ENCODE results near the gene E4F1.

E4F1 gene

GRCh38 chr16:2233872-2234812 lies 10.8 kb downstream of the E4F1 start:
- H3K36me3 ChIP-seq (ENCODE audit: control insufficient read depth in 1 of 2, insufficient read depth in 2 of 2, low read length in 2 of 2): peaks cover 24 to 70% of the 10 kb centered on the region in 2 donors

GRCh38 chr16:2234813-2235170 lies 11.4 kb downstream of the E4F1 start:
- peaks cover 0 to 20% of the 10 kb centered on the region in 2 donors for H3K4me1 ChIP-seq (ENCODE audit: control insufficient read depth in 1 of 2, insufficient read depth in 2 of 2, low read length in 2 of 2)
- no peak overlapping the region for H3K4me3 ChIP-seq (ENCODE audit: low read depth in 1 of 2, low read length in 2 of 2)
- no peaks in the 10 kb centered on the region for H3K27me3 ChIP-seq (ENCODE audit: low read depth, low read length)
- no peaks in the 10 kb centered on the region for H3K9me3 ChIP-seq (ENCODE audit: control insufficient read depth in 1 of 2, low read length in 2 of 2)
- peaks cover 17 to 64% of the 10 kb centered on the region in 2 donors for H3K36me3 ChIP-seq (ENCODE audit: control insufficient read depth in 1 of 2, insufficient read depth in 2 of 2, low read length in 2 of 2)
- no peak overlapping the region for H3K27ac ChIP-seq (ENCODE audit: low read length)

More at GRCh38 chr16:2233872-2234812, 10.8 kb downstream of the E4F1 start:
- Histone ChIP-seq H3K4me1 (ENCODE audit: control insufficient read depth in 1 of 2, insufficient read depth in 2 of 2, low read length in 2 of 2) (peaks cover 0 to 20% of the 10 kb centered on the region in 2 donors), H3K4me3 (ENCODE audit: low read depth in 1 of 2, low read length in 2 of 2) (no peak overlapping the region), H3K9me3 (ENCODE audit: control insufficient read depth in 1 of 2, low read length in 2 of 2) (no peaks in the 10 kb centered on the region), H3K27me3 (ENCODE audit: low read depth, low read length) (no peaks in the 10 kb centered on the region), H3K27ac (ENCODE audit: low read length) (no peak overlapping the region)

GRCh38 chr16:2235234-2235651 lies 11.9 kb downstream of the E4F1 start:
- no peak overlapping the region for H3K27ac ChIP-seq (ENCODE audit: low read length)
- H3K27me3 ChIP-seq (ENCODE audit: low read depth, low read length): no peaks in the 10 kb centered on the region
- no peak overlapping the region for H3K4me3 ChIP-seq (ENCODE audit: low read depth in 1 of 2, low read length in 2 of 2)
- no peaks in the 10 kb centered on the region for H3K9me3 ChIP-seq (ENCODE audit: control insufficient read depth in 1 of 2, low read length in 2 of 2)
- peaks cover 15 to 59% of the 10 kb centered on the region in 2 donors for H3K36me3 ChIP-seq (ENCODE audit: control insufficient read depth in 1 of 2, insufficient read depth in 2 of 2, low read length in 2 of 2)
- H3K4me1 ChIP-seq (ENCODE audit: control insufficient read depth in 1 of 2, insufficient read depth in 2 of 2, low read length in 2 of 2): peaks cover 0 to 20% of the 10 kb centered on the region in 2 donors

- Histone ChIP-seq H3K27me3 (ENCODE audit: low read depth, low read length) (no peaks in the 10 kb centered on the region), H3K9me3 (ENCODE audit: control insufficient read depth in 1 of 2, low read length in 2 of 2) (no peaks in the 10 kb centered on the region), H3K36me3 (ENCODE audit: control insufficient read depth in 1 of 2, insufficient read depth in 2 of 2, low read length in 2 of 2) (peaks cover 15 to 53% of the 10 kb centered on the region in 2 donors), H3K4me3 (ENCODE audit: low read depth in 1 of 2, low read length in 2 of 2) (no peak overlapping the region), H3K27ac (ENCODE audit: low read length) (no peak overlapping the region), H3K4me1 (ENCODE audit: control insufficient read depth in 1 of 2, insufficient read depth in 2 of 2, low read length in 2 of 2) (peaks cover 0 to 20% of the 10 kb centered on the region in 2 donors)
Observed at GRCh38 chr16:2235695-2236336, 12.4 kb downstream of the E4F1 start.

- Histone ChIP-seq H3K4me1 (ENCODE audit: control insufficient read depth in 1 of 2, insufficient read depth in 2 of 2, low read length in 2 of 2) (peaks cover 0 to 20% of the 10 kb centered on the region in 2 donors), H3K9me3 (ENCODE audit: control insufficient read depth in 1 of 2, low read length in 2 of 2) (no peaks in the 10 kb centered on the region), H3K27ac (ENCODE audit: low read length) (no peak within 1 kb of the TSS), H3K36me3 (ENCODE audit: control insufficient read depth in 1 of 2, insufficient read depth in 2 of 2, low read length in 2 of 2) (peaks cover 9 to 46% of the 10 kb centered on the region in 2 donors), H3K4me3 (ENCODE audit: low read depth in 1 of 2, low read length in 2 of 2) (peak within 1 kb of the TSS in 1 of 2 donors; percentile 48), H3K27me3 (ENCODE audit: low read depth, low read length) (no peaks in the 10 kb centered on the region)
Observed at GRCh38 chr16:2236337-2237101, 13.1 kb downstream of the E4F1 start, which contains the start of gene DNASE1L2. DNASE1L2 (plus strand) TSS chr16:2236444; CDS start chr16:2236817, 373 bp downstream.

GRCh38 chr16:2237102-2237482 lies 13.7 kb downstream of the E4F1 start:
- Histone ChIP-seq H3K27me3 (ENCODE audit: low read depth, low read length) (no peaks in the 10 kb centered on the region), H3K4me3 (ENCODE audit: low read depth in 1 of 2, low read length in 2 of 2) (peak overlapping the region in 1 of 2 donors; percentile 48), H3K9me3 (ENCODE audit: control insufficient read depth in 1 of 2, low read length in 2 of 2) (no peaks in the 10 kb centered on the region), H3K27ac (ENCODE audit: low read length) (no peak overlapping the region), H3K4me1 (ENCODE audit: control insufficient read depth in 1 of 2, insufficient read depth in 2 of 2, low read length in 2 of 2) (peaks cover 0 to 20% of the 10 kb centered on the region in 2 donors), H3K36me3 (ENCODE audit: control insufficient read depth in 1 of 2, insufficient read depth in 2 of 2, low read length in 2 of 2) (peaks cover 5 to 41% of the 10 kb centered on the region in 2 donors)

GRCh38 chr16:2237493-2238149 lies 14.2 kb downstream of the E4F1 start:
- Histone ChIP-seq H3K4me3 (ENCODE audit: low read depth in 1 of 2, low read length in 2 of 2) (no peak overlapping the region), H3K36me3 (ENCODE audit: control insufficient read depth in 1 of 2, insufficient read depth in 2 of 2, low read length in 2 of 2) (peaks cover 5 to 41% of the 10 kb centered on the region in 2 donors), H3K9me3 (ENCODE audit: control insufficient read depth in 1 of 2, low read length in 2 of 2) (no peaks in the 10 kb centered on the region), H3K4me1 (ENCODE audit: control insufficient read depth in 1 of 2, insufficient read depth in 2 of 2, low read length in 2 of 2) (peaks cover 0 to 20% of the 10 kb centered on the region in 2 donors), H3K27me3 (ENCODE audit: low read depth, low read length) (no peaks in the 10 kb centered on the region), H3K27ac (ENCODE audit: low read length) (no peak overlapping the region)

- peaks cover 10 to 41% of the 10 kb centered on the region in 2 donors for H3K36me3 ChIP-seq (ENCODE audit: control insufficient read depth in 1 of 2, insufficient read depth in 2 of 2, low read length in 2 of 2)
- H3K27me3 ChIP-seq (ENCODE audit: low read depth, low read length): no peaks in the 10 kb centered on the region
- no peaks in the 10 kb centered on the region for H3K9me3 ChIP-seq (ENCODE audit: control insufficient read depth in 1 of 2, low read length in 2 of 2)
- H3K4me3 ChIP-seq (ENCODE audit: low read depth in 1 of 2, low read length in 2 of 2): no peak overlapping the region
- peaks cover 0 to 20% of the 10 kb centered on the region in 2 donors for H3K4me1 ChIP-seq (ENCODE audit: control insufficient read depth in 1 of 2, insufficient read depth in 2 of 2, low read length in 2 of 2)
- H3K27ac ChIP-seq (ENCODE audit: low read length): no peak overlapping the region
Observed at GRCh38 chr16:2238150-2238837, 14.9 kb downstream of the E4F1 start.

GRCh38 chr16:2238838-2239675 lies 15.7 kb downstream of the E4F1 start:
- Histone ChIP-seq H3K9me3 (ENCODE audit: control insufficient read depth in 1 of 2, low read length in 2 of 2) (no peaks in the 10 kb centered on the region), H3K36me3 (ENCODE audit: control insufficient read depth in 1 of 2, insufficient read depth in 2 of 2, low read length in 2 of 2) (peaks cover 11 to 39% of the 10 kb centered on the region in 2 donors), H3K27me3 (ENCODE audit: low read depth, low read length) (no peaks in the 10 kb centered on the region), H3K27ac (ENCODE audit: low read length) (no peak overlapping the region), H3K4me3 (ENCODE audit: low read depth in 1 of 2, low read length in 2 of 2) (no peak overlapping the region), H3K4me1 (ENCODE audit: control insufficient read depth in 1 of 2, insufficient read depth in 2 of 2, low read length in 2 of 2) (peaks cover 0 to 20% of the 10 kb centered on the region in 2 donors)
